Skeletal muscle satellite cell (primary cell): ENCODE results near the gene NFIL3.

Source experiments
- H3K27me3 ChIP-seq: 2 replicates; pipeline ENCODE4 v1.7.0; 2013; ENCODE audit warnings: low read length; ENCODE audit not compliant: control insufficient read depth, insufficient read depth
- H3K36me3 ChIP-seq: 2 replicates; pipeline ENCODE4 v1.7.0; 2013; ENCODE audit warnings: mild to moderate bottlenecking, control low read depth, low read length; ENCODE audit not compliant: insufficient read depth
- H3K4me1 ChIP-seq: 2 replicates; pipeline ENCODE4 v1.7.0; 2013; ENCODE audit warnings: low read length; ENCODE audit not compliant: control insufficient read depth, insufficient read depth
- H3K4me2 ChIP-seq: 2 replicates; pipeline ENCODE4 v1.7.0; 2013; ENCODE audit warnings: mild to moderate bottlenecking, low read length
- H3K4me3 ChIP-seq: 2 replicates; pipeline ENCODE4 v1.7.0; 2013; ENCODE audit warnings: low read length
- H3K9ac ChIP-seq: 2 replicates; pipeline ENCODE4 v1.7.0; 2013; ENCODE audit warnings: mild to moderate bottlenecking, low read depth, low read length, moderate library complexity
- H3K9me3 ChIP-seq: replicated peaks from 2 replicates; pipeline ENCODE4 v1.7.0; 2013; ENCODE audit warnings: mild to moderate bottlenecking, control low read depth, low read length

Gene NFIL3

GRCh38 chr9:91431485-91431884 lies 7.9 kb upstream of the NFIL3 start:
- H3K9me3 ChIP-seq = no peaks in the 10 kb centered on the region
- H3K36me3 ChIP-seq = no peaks in the 10 kb centered on the region
- no peaks in the 10 kb centered on the region for H3K27me3 ChIP-seq
- peaks cover 17% of the 10 kb centered on the region for H3K4me1 ChIP-seq
- H3K4me3 ChIP-seq = no peak overlapping the region
- H3K4me2 ChIP-seq = no peak overlapping the region
- H3K9ac ChIP-seq = no peak overlapping the region

- no peaks in the 10 kb centered on the region for H3K36me3 ChIP-seq
- H3K4me2 ChIP-seq = no peak overlapping the region
- no peak overlapping the region for H3K9ac ChIP-seq
- H3K27me3 ChIP-seq = no peaks in the 10 kb centered on the region
- no peak overlapping the region for H3K4me3 ChIP-seq
- peaks cover 24% of the 10 kb centered on the region for H3K4me1 ChIP-seq
- no peaks in the 10 kb centered on the region for H3K9me3 ChIP-seq
These were observed 5.9 kb upstream of the NFIL3 start for GRCh38 chr9:91429501-91429900.

GRCh38 chr9:91428927-91429351 lies 5.3 kb upstream of the NFIL3 start:
- peaks cover 24% of the 10 kb centered on the region for H3K4me1 ChIP-seq
- no peaks in the 10 kb centered on the region for H3K36me3 ChIP-seq
- H3K9me3 ChIP-seq = no peaks in the 10 kb centered on the region

GRCh38 chr9:91428436-91428835 lies 4.8 kb upstream of the NFIL3 start:
- Histone ChIP-seq H3K9ac (no peak overlapping the region), H3K36me3 (no peaks in the 10 kb centered on the region), H3K4me3 (no peak overlapping the region), H3K4me1 (peaks cover 22% of the 10 kb centered on the region), H3K9me3 (no peaks in the 10 kb centered on the region), H3K27me3 (no peaks in the 10 kb centered on the region), H3K4me2 (no peak overlapping the region)

More at GRCh38 chr9:91428927-91429351, 5.3 kb upstream of the NFIL3 start:
- no peaks in the 10 kb centered on the region for H3K27me3 ChIP-seq
- no peak overlapping the region for H3K9ac ChIP-seq
- H3K4me3 ChIP-seq = no peak overlapping the region
- H3K4me2 ChIP-seq = no peak overlapping the region

- Histone ChIP-seq H3K27me3 (no peaks in the 10 kb centered on the region), H3K4me2 (no peak overlapping the region), H3K9me3 (no peaks in the 10 kb centered on the region), H3K9ac (no peak overlapping the region), H3K4me1 (peaks cover 20% of the 10 kb centered on the region), H3K4me3 (no peak overlapping the region), H3K36me3 (no peaks in the 10 kb centered on the region)
These were observed 4.2 kb upstream of the NFIL3 start for GRCh38 chr9:91427873-91428272.

GRCh38 chr9:91426123-91426745 lies 2.6 kb upstream of the NFIL3 start:
- Histone ChIP-seq H3K27me3 (no peaks in the 10 kb centered on the region), H3K36me3 (no peaks in the 10 kb centered on the region), H3K9me3 (no peaks in the 10 kb centered on the region), H3K4me1 (peaks cover 23% of the 10 kb centered on the region), H3K4me2 (no peak overlapping the region), H3K9ac (no peak overlapping the region), H3K4me3 (no peak overlapping the region)

- H3K36me3 ChIP-seq = no peaks in the 10 kb centered on the region
- no peaks in the 10 kb centered on the region for H3K27me3 ChIP-seq
- peaks cover 31% of the 10 kb centered on the region for H3K4me1 ChIP-seq
- no peaks in the 10 kb centered on the region for H3K9me3 ChIP-seq
- H3K9ac ChIP-seq = no peak overlapping the region
- peak overlapping the region; percentile 90 for H3K4me2 ChIP-seq
- no peak overlapping the region for H3K4me3 ChIP-seq
These were observed 1.6 kb upstream of the NFIL3 start for GRCh38 chr9:91425271-91425670.

GRCh38 chr9:91424403-91425176 lies 958 bp upstream of the NFIL3 start:
- Histone ChIP-seq H3K36me3 (no peaks in the 10 kb centered on the region), H3K4me3 (peak overlapping the region; percentile 88), H3K4me2 (peak overlapping the region; percentile 90), H3K9me3 (no peaks in the 10 kb centered on the region), H3K27me3 (no peaks in the 10 kb centered on the region), H3K9ac (peak overlapping the region; percentile 96), H3K4me1 (peaks cover 38% of the 10 kb centered on the region)

- H3K9ac ChIP-seq = peak overlapping the region; percentile 94
- H3K4me1 ChIP-seq = peaks cover 46% of the 10 kb centered on the region
- H3K9me3 ChIP-seq = no peaks in the 10 kb centered on the region
- H3K27me3 ChIP-seq = no peaks in the 10 kb centered on the region
- no peaks in the 10 kb centered on the region for H3K36me3 ChIP-seq
- peak overlapping the region; percentile 95 for H3K4me2 ChIP-seq
- H3K4me3 ChIP-seq = peak overlapping the region; percentile 81
These were observed 597 bp downstream of the NFIL3 start for GRCh38 chr9:91422758-91423711.

- H3K4me3 ChIP-seq = peak overlapping the region; percentile 81
- H3K9me3 ChIP-seq = no peaks in the 10 kb centered on the region
- H3K4me2 ChIP-seq = peak overlapping the region; percentile 95
- peaks cover 43% of the 10 kb centered on the region for H3K4me1 ChIP-seq
- H3K36me3 ChIP-seq = no peaks in the 10 kb centered on the region
- H3K9ac ChIP-seq = peak overlapping the region; percentile 94
- H3K27me3 ChIP-seq = no peaks in the 10 kb centered on the region
These were observed 1.5 kb downstream of the NFIL3 start for GRCh38 chr9:91421971-91422757.
